HepG2 (cell line): Measurements from ENCODE around the gene HIPK2.

ENCODE experiments used
- EZH2 ChIP-seq: conservative IDR thresholded peaks from 2 replicates; pipeline ENCODE4 v1.6.1; 2012; ENCODE audit warnings: mild to moderate bottlenecking, low read depth, low read length, moderate library complexity
- FOXM1 ChIP-seq: sonication (generic); formaldehyde crosslinking; IDR thresholded peaks from 2 replicates; pipeline ENCODE4 v1.5.0; 2020; ENCODE audit warnings: missing genetic modification reagents
- ZNF337 ChIP-seq: sonication (generic); formaldehyde crosslinking; IDR thresholded peaks from 2 replicates; pipeline ENCODE4 v1.5.1; 2020; ENCODE audit warnings: missing genetic modification reagents, low read depth, mild to moderate bottlenecking, borderline replicate concordance
- TF ChIP-seq, protein P1 (sequence below): IDR thresholded peaks from 2 replicates; pipeline ENCODE4 v1.6.1; 2012; ENCODE audit warnings: inconsistent platforms

- TF ChIP-seq, protein P1, sequence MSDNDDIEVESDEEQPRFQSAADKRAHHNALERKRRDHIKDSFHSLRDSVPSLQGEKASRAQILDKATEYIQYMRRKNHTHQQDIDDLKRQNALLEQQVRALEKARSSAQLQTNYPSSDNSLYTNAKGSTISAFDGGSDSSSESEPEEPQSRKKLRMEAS: no peak
- TF ChIP-seq ZNF337 (CRISPR knock-in tag): no peak
- no peak for TF ChIP-seq EZH2
- no peak for TF ChIP-seq FOXM1 (CRISPR knock-in tag)
These were observed 6.5 kb downstream of the HIPK2 start for GRCh38 chr7:139771001-139771956.
